Endometrial microvascular endothelial cells (primary cell): ENCODE data around the gene IL27RA. TPM values are rescaled to one million over a fixed set of nuclear protein-coding genes. Genes with fewer than 3 reads are reported as not detected.
"Not testable (repeated sequence)": the region's sequence is repeated elsewhere in the genome, so short reads cannot be mapped to it uniquely, and the experiment has no call there.

Experiments
- in situ Hi-C: cut with HindIII; loops from 2 replicates; pipeline ENCODE4 v1.10.0; 2017; ENCODE audit warnings: low sequenced_read_pairs, low pct_unique_long_range_greater_than_20kb; ENCODE audit errors: inconsistent ontology term
- total RNA-seq: library from RNA; depleted of rRNA; stranded (reverse); fragments of >200 nt; gene quantifications from one replicate; pipeline ENCODE4 v1.2.3, GENCODE V29; 2015; ENCODE audit errors: inconsistent ontology term

IL27RA gene
- total RNA-seq, 1 donor from 2014 or later = 17.5 TPM

DNA sequence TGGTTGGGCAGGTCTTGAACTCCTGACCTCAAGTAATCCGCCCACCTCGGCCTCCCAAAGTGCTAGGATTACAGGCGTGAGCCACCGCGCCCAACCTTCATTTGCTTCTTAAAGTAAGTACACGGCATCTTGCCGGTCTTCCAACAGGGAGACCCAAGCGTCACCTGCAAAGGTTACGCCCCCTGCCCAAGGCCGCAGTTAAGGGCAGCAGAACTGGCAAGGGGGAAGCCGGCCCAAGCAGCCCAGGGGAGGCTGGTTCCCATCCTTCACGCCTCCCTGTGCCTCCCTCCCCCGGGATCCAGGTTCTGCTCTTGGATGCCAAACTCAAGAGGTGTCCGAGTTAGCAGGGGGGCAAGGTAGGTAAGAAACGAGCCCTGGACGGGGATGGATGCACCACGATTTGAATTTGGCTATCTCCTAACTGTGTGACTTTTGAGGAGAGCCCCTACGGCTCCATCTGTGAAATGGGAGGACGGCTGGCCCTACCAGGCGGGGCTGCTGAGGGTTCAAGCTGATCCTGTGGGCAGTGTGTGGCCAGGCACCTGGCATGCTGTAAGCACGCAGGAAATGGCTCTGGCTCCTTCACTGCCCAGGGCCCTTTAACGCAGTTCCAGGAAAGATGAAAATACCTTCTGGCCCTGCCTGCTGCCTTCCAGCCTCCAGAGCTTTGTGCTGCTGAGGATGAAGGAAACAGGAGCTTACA, 34.5 kb upstream of the IL27RA start:
- in situ Hi-C loops = no loop called here

DNA sequence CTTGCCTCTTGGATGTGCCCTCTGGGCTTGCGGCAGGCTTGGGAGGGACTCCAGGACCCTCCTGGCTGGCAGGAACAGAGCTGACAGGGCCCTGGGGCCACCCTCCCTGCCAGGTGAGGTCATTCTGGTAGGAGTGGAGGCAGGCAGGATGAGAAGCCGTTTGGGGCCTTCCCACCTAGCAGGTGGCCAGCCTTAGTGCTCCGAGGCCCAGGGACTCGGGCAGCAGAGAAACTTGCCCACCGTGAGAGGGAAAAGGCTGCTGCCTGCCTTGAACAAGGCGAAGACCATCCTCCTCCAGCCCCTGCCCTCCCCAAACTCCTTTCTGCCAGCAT, 34.0 kb upstream of the IL27RA start:
- in situ Hi-C loops = no loop called here

GRCh38 chr19:13998426-13998825, 33.1 kb upstream of the IL27RA start:
- in situ Hi-C loops = no loop called here

DNA sequence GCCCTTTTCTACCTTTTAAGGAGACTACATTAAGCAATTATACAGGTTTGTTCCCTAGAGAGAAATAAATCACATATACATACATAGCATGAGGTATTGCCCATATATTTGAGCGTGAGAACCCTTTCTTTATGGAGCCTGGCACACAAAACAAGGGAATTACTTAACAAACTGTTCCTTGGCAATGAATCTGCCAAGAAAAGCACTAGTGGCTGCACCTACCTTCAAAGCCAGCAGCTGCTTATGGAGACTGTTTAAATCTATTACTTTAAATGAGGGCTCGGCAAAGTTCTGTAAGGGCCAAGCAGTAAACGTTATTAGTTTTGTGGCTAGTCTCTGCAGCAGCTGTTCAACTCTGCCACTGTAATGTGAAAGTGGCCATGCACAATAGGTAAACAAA, 32.5 kb upstream of the IL27RA start:
- in situ Hi-C loops = no loop called here

- in situ Hi-C loops = no loop called here
Observed at GRCh38 chr19:14000691-14001375, 30.7 kb upstream of the IL27RA start.

DNA sequence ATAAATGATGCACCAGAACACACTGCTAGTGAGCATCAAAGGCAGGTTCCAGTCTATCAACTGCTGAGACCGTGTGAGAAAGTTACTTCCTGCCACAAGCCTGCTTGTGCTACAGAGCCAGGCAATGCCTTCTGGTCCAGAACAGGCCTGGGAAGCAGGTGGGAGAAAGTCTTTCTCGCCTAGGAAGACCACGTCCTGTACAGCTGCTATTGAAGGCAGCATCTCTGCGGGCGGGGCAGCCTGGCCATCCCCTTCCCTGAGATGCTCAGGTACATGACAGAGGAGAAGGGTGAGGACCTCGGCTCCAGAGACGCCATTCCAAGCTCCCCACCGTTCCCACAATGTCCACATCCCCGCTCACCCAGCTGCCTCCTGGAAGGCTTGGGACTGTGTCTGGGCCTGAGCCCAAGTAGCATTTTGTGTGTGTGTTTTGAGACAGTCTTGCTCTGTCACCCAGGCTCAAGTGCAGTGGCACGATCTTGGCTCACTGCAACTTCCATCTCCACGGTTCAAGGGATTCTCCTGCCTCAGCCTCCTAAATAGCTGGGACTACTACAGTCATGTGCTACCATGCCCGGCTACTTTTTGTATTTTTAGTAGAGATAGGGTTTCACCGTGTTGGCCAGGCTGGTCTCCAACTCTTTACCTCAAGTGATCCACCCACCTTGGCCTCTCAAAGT, 28.9 kb upstream of the IL27RA start:
- in situ Hi-C loops = no loop called here

- in situ Hi-C loops = no loop called here
Observed at GRCh38 chr19:14003251-14004055, 28.1 kb upstream of the IL27RA start.

GRCh38 chr19:14004619-14005348, 26.8 kb upstream of the IL27RA start:
- in situ Hi-C loops = no loop called here

DNA sequence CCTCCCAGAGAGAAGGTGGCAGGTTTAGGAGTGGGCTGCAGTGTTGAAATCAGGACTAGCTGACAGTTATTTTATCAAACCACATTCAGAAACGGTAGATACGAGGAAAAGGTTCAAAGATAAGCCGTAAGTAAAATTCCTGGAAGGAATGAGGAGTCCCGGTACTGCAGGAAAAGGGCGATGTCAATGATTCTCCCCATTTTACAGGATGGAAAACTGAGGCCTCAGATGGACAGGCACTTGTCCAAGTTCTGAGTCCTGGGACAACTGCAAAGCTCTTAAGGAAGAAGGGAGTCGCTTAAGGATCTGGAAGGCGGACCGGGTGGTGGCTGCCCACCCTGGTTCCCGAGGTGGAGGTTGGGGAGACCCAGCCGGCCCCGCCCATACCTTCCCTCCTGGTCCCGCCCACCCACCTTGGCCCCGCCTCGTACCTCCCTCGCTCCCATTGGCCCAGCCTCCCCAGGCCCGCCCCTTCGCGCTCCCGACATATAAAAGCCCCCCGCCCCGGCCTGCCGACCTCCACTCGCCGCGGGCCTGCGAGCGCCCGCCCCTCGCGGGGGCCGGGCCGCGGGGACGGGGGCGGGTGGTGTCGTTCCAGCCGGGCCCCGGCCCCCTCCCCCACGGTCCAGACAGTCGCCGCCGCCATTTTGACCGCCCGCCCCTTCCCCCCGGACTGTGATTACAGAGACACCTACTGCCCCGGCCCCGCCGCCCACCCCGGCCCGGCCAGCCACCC, 26.0 kb upstream of the IL27RA start:
- in situ Hi-C loops = no loop called here

GRCh38 chr19:14006085-14006765, 25.3 kb upstream of the IL27RA start, which contains the start of gene RFX1:
Gene RFX1 (minus strand): TSS chr19:14006320. CDS start chr19:13993843, 12,477 bp downstream.
- in situ Hi-C loops = no loop called here

DNA sequence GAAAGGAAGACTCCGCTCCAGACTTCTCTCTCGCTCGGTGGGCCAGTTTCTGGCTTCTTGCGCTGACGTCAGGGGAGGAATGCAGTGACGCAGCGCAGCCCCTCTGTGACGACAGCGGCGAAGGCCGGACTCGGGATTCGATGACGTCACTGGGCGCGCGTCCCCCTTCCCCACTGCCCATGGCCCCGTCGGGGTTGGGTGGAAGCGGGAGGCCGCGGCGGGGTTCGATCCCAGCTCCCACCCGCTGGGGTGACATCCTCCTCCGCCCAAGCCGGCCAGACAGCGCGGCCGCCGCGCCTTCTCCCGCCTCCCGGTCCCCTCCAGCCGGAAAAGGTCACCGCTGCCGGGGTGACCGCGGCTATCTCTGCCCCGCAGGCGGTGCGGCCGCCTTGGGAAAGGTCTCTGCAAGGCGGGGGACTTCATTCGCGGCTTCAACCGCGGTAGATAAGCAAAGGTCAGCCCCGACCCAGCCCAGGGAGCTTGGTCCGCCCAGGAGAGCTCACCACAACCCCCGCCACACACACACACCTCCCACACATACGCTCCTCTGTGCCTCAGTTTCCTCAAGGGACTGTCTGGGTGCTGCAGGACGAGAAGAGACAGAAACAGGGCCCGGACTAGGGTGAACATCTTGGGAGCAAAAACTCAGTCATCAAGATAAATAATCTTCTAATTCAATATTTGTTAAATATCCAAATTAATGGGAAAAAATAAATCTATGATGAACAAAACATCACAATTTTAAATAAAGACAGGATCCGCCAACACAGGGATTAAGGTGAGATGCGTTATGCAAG, 24.6 kb upstream of the IL27RA start:
- in situ Hi-C loops = no loop called here

DNA sequence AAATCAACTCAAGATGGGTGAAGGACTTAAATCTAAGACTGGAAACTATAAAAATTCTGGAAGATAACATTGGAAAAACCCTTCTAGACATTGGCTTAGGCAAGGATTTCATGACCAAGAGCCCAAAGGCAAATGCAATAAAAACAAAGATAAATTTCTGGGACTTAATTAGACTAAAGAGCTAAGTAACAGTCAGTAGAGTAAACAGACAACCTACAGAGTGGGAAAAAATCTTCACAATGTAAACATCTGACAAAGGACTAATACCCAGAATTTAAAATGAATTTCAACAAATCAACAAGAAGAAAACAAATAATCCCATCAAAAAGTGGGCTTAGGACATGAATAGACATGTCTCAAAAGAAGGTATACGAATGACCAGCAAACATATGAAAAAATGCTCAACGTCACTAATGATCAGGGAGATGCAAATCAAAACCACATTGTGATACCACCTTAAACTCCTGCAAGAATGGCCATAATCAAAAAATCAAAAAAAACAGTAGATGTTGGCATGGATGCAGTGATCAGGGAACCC, 19.1 kb upstream of the IL27RA start:
- in situ Hi-C loops = no loop called here

DNA sequence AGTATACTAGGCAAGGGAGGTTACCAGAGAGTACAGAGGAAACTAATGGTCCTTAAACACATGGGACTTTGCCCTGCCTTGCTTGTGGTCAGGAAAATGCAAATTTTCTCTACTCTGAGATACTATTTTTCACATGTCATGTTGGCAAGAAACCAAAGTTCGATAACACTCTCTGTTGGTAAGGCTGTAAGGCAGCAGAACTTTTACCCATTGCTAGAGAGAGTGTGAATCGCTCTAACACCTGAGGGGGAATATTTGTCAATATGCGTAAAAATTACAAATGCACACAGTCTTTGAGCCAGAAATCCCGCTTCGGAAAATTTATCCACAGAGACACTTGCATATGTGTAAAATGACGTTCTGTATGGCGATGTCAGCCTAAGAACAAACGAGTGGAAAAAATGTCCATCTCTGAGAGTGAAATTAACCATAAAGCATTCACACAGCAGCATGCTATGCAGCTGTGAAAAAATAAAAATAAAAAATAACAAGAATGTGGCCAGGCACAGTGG, 16.0 kb upstream of the IL27RA start:
- in situ Hi-C loops = no loop called here

- in situ Hi-C loops = no loop called here
Observed at GRCh38 chr19:14019100-14019499, 12.5 kb upstream of the IL27RA start.

- in situ Hi-C loops = not testable (repeated sequence)
Observed at GRCh38 chr19:14019739-14020138, 11.8 kb upstream of the IL27RA start.

DNA sequence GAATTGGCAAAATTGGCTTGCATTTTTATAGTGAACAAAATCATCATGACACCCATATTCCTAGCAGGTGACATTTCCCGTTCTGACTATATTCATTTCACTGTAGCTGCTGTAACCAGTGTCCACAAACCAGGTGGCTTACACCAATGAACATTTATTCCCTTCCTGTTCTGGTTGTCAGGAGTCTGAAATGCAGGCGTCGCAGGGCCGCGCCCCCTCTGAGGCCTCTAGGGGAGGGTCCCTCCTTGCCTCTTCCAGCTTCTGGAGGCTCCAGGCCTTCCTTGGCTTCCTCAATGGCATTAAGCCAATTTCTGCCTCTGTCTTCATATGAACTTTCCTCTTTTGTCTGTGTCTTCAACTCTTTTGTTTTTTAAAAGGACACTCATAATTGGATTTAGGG, 10.1 kb upstream of the IL27RA start:
- in situ Hi-C loops = no loop called here
